Coronary artery (tissue), 2 donors: ENCODE measurements around the gene CABP5.
"Not testable (repeated sequence)": the region's sequence is repeated elsewhere in the genome, so short reads cannot be mapped to it uniquely, and the experiment has no call there.

Source experiments
- DNase-seq: peaks from one replicate; pipeline ENCODE4 v3.0.0-alpha.2; 2017; ENCODE audit warnings: low spot score
- H3K27ac ChIP-seq, 2 donors: fragments of 200-600 bp; sonication (generic); one replicate each; pipeline ENCODE4 v1.5.1; 2016 to 2019
- H3K4me3 ChIP-seq: fragments of 200-600 bp; sonication (generic); 2 replicates; pipeline ENCODE4 v1.5.1; 2016; ENCODE audit warnings: mild to moderate bottlenecking, moderate library complexity
- TF ChIP-seq, protein P1 (sequence below): fragments of 200-600 bp; sonication (generic); IDR thresholded peaks from one replicate; pipeline ENCODE4 v1.5.1; 2019; ENCODE audit warnings: antibody characterized with exemption

The CABP5 gene

DNA sequence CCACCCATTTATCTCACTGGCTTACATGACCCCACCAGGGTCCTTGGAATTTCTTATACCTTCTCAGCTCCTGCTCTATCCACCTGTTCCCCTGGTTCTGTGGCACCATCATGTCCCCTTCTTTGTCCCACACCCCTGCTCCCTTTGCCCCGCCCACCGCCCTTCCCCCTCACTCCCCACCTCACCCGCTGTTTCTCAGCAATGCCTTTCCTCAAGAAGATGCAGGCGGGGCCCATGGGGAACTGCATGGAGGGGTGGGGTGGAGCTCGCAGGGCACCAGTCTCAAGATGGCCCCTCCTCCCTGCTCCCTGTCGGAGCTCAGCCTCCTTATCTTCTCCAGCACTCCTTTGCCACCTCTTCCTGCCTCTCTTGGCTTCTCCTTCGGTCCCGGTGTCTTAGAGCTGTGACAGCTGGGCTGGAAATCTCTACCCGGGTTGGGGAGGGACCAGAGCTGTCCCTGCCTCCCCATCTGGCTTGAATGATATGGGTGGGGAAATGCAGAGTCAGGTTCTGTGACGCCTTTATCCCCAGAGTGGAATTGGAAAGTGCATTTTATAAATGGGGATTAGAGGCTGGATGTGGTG, at the start of gene CABP5:
TSS of gene CABP5 (minus strand) at position 405 of the 584 bp plus-strand sequence. CDS start at position 248, 157 bp downstream.
- no peak within 1 kb of the TSS for H3K4me3 ChIP-seq
- no peak for DNase-seq
- no peak within 1 kb of the TSS for H3K27ac ChIP-seq
- TF ChIP-seq, protein P1, sequence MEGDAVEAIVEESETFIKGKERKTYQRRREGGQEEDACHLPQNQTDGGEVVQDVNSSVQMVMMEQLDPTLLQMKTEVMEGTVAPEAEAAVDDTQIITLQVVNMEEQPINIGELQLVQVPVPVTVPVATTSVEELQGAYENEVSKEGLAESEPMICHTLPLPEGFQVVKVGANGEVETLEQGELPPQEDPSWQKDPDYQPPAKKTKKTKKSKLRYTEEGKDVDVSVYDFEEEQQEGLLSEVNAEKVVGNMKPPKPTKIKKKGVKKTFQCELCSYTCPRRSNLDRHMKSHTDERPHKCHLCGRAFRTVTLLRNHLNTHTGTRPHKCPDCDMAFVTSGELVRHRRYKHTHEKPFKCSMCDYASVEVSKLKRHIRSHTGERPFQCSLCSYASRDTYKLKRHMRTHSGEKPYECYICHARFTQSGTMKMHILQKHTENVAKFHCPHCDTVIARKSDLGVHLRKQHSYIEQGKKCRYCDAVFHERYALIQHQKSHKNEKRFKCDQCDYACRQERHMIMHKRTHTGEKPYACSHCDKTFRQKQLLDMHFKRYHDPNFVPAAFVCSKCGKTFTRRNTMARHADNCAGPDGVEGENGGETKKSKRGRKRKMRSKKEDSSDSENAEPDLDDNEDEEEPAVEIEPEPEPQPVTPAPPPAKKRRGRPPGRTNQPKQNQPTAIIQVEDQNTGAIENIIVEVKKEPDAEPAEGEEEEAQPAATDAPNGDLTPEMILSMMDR = no peak

- not testable (repeated sequence) for DNase-seq, H3K27ac ChIP-seq, H3K4me3 ChIP-seq
These were observed 47.3 kb upstream of the CABP5 start for GRCh38 chr19:48091111-48091718.

GRCh38 chr19:48090281-48090802, 46.5 kb upstream of the CABP5 start:
- Histone ChIP-seq H3K27ac (no peak overlapping the region), H3K4me3 (no peak overlapping the region)
- TF ChIP-seq, protein P1 = no peak
- DNase-seq = no peak

- DNase-seq, H3K4me3 ChIP-seq, H3K27ac ChIP-seq: not testable (repeated sequence)
These were observed 45.1 kb upstream of the CABP5 start for GRCh38 chr19:48088991-48089390.

DNA sequence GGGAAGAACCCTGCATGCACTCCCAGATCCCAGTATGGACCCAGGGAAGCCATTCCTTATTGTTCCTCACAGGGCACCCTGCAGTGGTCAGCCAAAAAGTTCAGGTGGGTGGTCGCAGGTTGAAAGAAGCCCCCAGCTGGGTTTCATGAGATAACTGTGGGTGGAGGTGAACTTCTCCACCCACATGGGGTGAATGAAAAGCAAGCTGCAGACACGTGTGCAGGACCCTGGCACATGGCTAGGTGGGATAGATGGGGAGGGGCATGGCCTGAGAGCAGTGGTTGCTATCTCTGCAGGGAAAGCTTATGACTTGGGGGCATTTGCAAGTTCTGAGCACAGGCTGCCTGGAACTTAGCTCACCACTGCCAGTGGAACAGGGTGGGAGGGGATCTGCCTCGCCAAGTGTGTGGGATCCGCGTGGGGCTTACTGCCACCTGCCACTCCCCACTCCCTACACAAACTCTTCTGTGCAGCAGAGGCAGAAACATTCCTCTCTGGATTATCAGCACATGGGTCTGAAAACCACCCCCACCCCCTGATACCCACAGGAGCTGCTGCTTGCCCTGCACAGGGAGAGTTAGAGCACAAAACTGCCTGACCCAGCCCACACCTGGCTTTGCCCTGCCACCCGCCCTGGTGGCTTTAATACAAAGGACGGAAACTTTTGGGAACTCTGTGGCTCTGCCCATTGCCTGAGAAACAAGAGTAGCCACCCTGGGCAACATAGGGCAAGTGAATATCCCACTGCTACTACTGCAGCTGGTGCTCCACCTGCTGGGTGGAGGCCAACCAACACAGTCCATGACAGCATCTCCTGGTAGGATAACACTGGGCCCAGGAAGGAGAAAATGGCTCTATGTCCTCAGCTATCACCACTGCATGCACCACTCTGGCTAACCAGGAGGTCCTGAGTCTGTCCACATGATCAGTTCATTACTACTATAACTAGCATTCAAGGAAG, 42.3 kb upstream of the CABP5 start:
- TF ChIP-seq, protein P1 = no peak
- DNase-seq = no peak
- no peak overlapping the region for H3K4me3 ChIP-seq
- no peak overlapping the region for H3K27ac ChIP-seq

- TF ChIP-seq, protein P1 = no peak
- Histone ChIP-seq H3K27ac (no peak overlapping the region), H3K4me3 (no peak overlapping the region)
- DNase-seq = no peak
These were observed 41.2 kb upstream of the CABP5 start for GRCh38 chr19:48085076-48085475.

- DNase-seq = no peak
- H3K4me3 ChIP-seq = no peak overlapping the region
- no peak overlapping the region for H3K27ac ChIP-seq
- TF ChIP-seq, protein P1 = no peak
These were observed 37.2 kb upstream of the CABP5 start for GRCh38 chr19:48081106-48081505.

- H3K27ac ChIP-seq, DNase-seq, H3K4me3 ChIP-seq: not testable (repeated sequence)
These were observed 26.4 kb upstream of the CABP5 start for GRCh38 chr19:48070177-48070769.
